ENCODE data around the gene KRT8. TPM values are rescaled to one million over a fixed set of nuclear protein-coding genes. Genes with fewer than 3 reads are reported as not detected.

The KRT8 gene
- total RNA-seq, 1 donor from 2014 or later = 22.8 TPM

DNA sequence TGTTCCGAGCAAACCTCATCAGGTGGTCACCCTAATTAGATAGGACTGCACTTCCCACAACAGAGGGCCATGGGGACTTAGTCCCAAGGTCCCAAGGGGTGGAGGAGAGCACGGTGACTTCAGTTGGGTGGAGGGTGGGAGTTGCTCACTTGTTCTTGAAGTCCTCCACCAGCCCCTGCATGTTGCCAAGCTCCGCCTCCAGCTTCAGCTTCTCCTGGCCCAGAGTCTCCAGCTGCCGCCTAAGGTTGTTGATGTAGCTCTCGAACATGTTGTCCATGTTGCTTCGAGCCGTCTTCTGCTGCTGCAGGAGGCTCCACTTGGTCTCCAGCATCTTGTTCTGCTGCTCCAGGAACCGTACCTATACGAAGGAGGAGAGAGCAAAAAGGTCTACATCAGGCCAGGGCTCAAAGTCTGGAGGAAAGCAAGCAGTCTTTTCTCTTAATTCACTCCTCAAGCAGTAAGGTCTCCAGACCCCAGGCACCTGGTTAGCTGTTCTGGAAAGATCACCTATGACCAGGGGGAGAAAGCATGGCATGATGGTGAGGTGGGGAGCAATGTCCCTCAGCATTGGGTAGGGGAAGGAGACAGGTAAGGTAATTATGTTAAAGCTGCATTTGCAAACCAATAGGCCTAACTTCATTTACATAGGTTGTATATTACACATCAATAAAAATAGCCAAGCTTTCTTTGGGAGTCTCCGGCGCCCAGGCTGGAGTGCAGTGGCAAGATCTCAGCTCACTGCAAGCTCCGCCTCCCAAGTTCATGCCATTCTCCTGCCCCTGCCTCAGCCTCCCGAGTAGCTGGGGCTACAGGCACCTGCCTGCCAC, 2.9 kb downstream of the KRT8 start:
- Histone ChIP-seq H3K9me3 (no peaks in the 10 kb centered on the region), H3K27ac (no peak overlapping the region), H3K27me3 (no peaks in the 10 kb centered on the region), H3K4me3 (no peak overlapping the region), H3K36me3 (no peaks in the 10 kb centered on the region), H3K4me1 (peaks cover 30% of the 10 kb centered on the region)
- no peak for DNase-seq (ENCODE audit: extremely low spot score in 2 of 2)
- TF ChIP-seq POLR2AphosphoS5 (IDR thresholded peaks at IDR 0.05; ENCODE audit: insufficient read depth in 1 of 2, low read depth in 1 of 2) (no peak), CTCF (IDR thresholded peaks at IDR 0.05) (no peak), POLR2A (IDR thresholded peaks at IDR 0.05) (no peak)
- intact Hi-C loops (cut with DNase I) = no loop called here

DNA sequence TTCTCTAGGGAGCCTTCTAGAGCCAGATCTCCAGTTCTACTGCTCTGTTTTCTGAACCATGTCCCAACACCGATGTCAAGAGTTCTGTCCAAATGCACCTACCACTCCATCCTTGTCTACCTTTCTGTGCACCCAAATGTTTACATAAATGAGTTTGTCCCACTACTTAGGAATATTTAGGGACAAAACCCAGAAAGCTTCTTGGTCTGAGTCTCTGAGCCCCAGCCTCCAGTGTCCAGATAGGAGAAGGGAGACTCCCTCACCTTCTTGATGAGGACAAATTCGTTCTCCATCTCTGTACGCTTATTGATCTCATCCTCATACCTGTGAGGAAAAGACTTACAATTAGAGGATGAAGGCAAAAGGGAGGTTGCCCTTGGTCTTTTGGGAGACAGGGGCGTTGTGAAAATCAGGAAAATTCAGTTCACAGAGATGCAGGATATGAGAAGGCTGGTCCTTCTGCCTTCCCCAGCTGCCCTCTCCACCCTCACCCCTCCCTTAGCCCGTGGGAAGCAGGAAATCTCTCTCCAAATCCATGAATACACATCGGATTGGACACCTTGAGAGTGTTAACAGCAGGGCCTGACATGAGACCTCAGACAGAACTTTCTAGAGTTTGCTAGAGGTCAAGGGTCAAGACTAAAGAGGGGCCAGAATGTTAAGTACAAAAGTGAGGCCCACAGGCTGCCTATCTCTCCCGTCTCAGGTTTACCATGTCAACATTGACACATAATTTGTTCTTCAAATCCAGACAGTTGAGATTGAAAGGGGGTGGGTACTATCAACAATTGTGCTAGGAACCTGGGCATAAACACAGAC, 3.8 kb downstream of the KRT8 start:
- H3K9me3 ChIP-seq = no peaks in the 10 kb centered on the region
- no peak overlapping the region for H3K27ac ChIP-seq
- peaks cover 26% of the 10 kb centered on the region for H3K4me1 ChIP-seq
- H3K36me3 ChIP-seq = no peaks in the 10 kb centered on the region
- no peak for DNase-seq (ENCODE audit: extremely low spot score in 2 of 2)
- H3K4me3 ChIP-seq = no peak overlapping the region
- intact Hi-C loops (cut with DNase I) = no loop called here
- TF ChIP-seq POLR2A (IDR thresholded peaks at IDR 0.05) (no peak), POLR2AphosphoS5 (IDR thresholded peaks at IDR 0.05; ENCODE audit: insufficient read depth in 1 of 2, low read depth in 1 of 2) (no peak), CTCF (IDR thresholded peaks at IDR 0.05) (no peak)
- H3K27me3 ChIP-seq = no peaks in the 10 kb centered on the region

GRCh38 chr12:52900166-52900895, 4.5 kb downstream of the KRT8 start:
- Histone ChIP-seq H3K9me3 (no peaks in the 10 kb centered on the region), H3K4me1 (peaks cover 24% of the 10 kb centered on the region), H3K36me3 (no peaks in the 10 kb centered on the region), H3K4me3 (no peak overlapping the region), H3K27ac (no peak overlapping the region), H3K27me3 (no peaks in the 10 kb centered on the region)
- intact Hi-C loops (cut with DNase I) = no loop called here
- no peak for TF ChIP-seq POLR2AphosphoS5 (IDR thresholded peaks at IDR 0.05; ENCODE audit: insufficient read depth in 1 of 2, low read depth in 1 of 2)
- TF ChIP-seq CTCF (IDR thresholded peaks at IDR 0.05) = no peak
- no peak for TF ChIP-seq POLR2A (IDR thresholded peaks at IDR 0.05)
- no peak for DNase-seq (ENCODE audit: extremely low spot score in 2 of 2)

DNA sequence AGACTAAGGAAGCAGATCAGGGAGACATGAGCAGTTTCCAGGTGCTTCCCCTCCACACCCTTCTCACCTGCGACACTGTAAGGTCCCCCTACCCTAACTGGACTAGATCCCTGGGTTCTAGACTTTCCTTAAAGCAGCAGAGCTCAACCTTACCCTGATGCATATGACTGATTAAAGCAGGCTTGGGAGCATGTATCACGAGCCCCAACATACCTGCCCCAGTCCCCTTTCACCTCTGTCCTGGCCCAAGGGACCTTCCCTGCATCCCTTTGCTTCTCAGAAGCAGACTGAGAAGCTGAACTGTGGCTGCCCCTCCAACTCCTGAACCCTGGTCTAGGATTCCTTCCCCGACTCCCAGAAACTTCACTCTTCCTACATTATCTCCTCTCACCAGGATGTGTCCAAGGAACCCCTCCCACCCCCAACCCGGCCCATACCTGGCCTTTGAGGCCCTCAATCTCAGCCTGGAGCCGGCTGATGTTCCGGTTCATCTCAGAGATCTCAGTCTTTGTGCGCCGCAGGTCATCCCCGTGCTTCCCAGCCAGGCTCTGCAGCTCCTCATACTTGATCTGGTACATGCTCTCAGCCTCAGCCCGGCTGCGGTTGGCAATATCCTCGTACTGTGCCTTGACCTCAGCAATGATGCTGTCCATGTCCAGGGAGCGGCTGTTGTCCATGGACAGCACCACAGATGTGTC, 5.4 kb downstream of the KRT8 start:
- intact Hi-C loops (cut with DNase I) = no loop called here

More for the DNA sequence above, 5.4 kb downstream of the KRT8 start:
- Histone ChIP-seq H3K27me3 (no peaks in the 10 kb centered on the region), H3K4me3 (no peak overlapping the region), H3K4me1 (peaks cover 16% of the 10 kb centered on the region), H3K9me3 (no peaks in the 10 kb centered on the region), H3K36me3 (no peaks in the 10 kb centered on the region), H3K27ac (no peak overlapping the region)
- no peak for DNase-seq (ENCODE audit: extremely low spot score in 2 of 2)
- TF ChIP-seq CTCF (IDR thresholded peaks at IDR 0.05) = no peak
- TF ChIP-seq POLR2AphosphoS5 (IDR thresholded peaks at IDR 0.05; ENCODE audit: insufficient read depth in 1 of 2, low read depth in 1 of 2) = no peak
- TF ChIP-seq POLR2A (IDR thresholded peaks at IDR 0.05) = no peak
